HG03139 (cell line): Measurements from ENCODE around the gene BEST4.
"Not testable (repeated sequence)": the region's sequence is repeated elsewhere in the genome, so short reads cannot be mapped to it uniquely, and the experiment has no call there.

ENCODE experiments used
- ATAC-seq: cut with Tn5 transposase; IDR thresholded peaks from one replicate; pipeline ENCODE4 v1.9.1; 2021; ENCODE audit not compliant: unreplicated experiment

The BEST4 gene

DNA sequence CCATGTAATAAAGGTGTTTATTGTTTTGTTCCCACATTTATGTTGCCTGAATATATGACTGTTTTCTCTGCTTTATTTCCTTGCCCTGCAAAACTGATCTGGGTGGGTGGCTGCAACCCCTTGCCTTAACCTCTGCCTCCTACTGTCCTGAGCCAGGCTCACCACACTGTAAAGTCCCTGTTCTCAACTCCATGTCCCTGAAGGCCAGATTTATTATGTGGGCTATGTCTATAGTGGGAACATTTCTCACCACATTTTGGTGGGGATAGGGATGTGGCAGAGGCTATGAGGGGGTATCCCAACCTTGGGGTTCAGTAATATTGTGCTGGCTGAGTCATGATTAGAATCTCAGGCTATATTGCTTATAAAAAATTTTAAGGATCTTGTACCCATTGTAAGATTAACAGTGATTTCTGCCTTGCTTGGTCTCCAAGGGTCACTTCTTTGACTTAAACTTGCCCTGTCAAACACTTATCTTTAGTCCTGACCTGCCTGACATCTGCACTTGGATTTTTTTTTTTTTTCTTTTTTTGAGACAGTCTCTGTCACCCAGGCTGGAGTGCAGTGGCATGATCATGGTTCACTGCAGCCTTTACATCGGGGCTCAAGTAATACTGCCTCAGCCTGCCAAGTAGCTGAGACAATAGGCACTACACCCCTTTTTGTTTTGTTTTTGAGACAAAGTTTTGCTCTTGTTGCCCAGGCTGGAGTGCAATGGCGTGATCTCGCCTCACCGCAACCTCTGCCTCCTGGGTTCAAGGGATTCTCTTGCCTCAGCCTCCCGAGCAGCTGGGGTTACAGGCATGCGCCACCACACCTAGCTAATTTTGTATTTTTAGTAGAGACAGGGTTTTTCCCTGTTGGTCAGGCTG, 9.0 kb downstream of the BEST4 start:
- no peak for ATAC-seq

DNA sequence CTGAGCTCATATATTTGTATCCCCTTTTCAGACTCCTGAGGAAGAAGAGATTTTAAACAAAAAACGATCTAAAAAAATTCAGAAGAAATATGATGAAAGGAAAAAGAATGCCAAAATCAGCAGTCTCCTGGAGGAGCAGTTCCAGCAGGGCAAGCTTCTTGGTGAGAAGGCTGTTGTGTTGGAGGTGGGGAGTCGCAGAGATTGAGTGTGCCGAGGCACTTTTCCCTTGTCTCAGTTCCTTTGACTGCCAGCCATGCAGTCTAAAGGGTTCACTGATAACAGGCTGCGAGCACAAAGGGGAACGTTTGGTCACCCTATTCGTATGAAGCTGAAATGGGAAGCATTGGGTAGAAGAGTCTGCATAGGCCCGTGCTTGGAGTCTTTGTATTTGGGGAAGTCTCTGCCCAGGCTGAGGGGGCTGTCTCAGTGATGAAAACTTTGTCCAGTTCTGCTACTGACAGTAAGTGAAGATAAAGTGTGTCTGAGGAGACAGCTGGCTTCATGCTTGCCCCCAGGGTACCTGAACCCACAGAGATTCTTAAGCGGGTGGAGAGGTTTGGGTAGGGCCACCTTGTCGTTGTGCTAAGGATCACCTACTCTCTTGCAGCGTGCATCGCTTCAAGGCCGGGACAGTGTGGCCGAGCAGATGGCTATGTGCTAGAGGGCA, 9.9 kb downstream of the BEST4 start:
- ATAC-seq: no peak

DNA sequence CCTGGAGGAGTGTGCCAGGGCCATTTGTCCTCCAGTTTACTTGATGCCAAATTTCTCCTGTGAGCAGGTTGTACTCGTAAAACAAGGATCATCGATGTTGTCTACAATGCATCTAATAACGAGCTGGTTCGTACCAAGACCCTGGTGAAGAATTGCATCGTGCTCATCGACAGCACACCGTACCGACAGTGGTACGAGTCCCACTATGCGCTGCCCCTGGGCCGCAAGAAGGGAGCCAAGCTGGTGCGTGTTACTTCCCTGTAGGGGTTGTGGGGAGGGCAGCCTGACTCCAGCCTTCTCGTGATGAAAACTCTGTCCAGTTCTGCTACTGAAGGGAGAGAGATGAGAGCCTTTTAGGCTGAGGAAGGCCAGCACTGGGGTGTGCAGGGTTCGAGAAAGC, 10.4 kb downstream of the BEST4 start:
- ATAC-seq: no peak

DNA sequence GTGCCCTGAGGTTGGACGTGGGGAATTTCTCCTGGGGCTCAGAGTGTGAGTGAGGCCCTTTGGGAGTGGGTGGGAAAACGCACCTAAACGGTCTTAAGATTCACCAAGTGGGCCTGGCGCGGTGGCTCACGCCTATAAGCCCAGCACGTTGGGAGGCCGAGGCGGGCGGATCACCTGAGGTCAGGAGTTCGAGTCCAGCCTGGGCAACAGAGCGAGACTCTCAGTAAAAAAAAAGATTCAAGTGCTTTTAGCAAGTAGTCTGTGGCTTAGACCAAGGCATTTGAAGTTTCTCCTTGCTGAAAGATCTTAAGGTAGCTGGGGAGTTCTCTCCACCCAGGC, 11.3 kb downstream of the BEST4 start:
- ATAC-seq: no peak

DNA sequence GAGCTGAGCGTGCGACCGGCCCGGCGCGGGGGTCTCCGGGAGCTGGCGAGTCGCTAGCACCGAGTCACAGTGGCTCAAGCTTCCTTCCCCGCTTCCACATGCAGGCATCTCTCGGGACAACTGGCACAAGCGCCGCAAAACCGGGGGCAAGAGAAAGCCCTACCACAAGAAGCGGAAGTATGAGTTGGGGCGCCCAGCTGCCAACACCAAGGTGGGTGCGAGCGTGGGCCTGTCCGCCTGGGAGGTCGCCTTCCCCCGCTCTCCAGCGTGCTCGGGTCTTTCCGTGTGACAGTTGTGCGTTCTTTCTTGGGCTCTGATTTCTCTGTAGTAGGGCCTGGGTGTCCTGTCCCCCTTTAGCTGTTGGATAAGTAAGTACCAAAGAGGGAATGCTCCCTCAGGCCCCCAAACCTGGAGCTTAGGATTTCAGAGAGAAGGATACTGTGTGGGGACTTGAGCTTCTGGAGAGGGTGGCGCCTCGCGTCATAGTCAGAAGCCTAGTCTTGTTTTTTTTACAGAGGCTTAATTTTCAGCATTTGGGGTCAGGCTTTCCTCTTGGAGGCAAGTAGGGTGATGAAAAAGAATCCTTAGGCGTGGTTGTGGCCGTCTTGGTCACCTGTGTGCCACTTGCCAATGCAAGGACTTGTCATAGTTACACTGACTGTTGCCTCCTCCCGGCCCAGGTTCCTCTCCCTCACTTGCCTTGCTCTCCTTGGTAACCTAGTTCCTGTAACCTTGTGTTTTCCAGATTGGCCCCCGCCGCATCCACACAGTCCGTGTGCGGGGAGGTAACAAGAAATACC, 11.8 kb downstream of the BEST4 start:
- ATAC-seq: peak; percentile 8

DNA sequence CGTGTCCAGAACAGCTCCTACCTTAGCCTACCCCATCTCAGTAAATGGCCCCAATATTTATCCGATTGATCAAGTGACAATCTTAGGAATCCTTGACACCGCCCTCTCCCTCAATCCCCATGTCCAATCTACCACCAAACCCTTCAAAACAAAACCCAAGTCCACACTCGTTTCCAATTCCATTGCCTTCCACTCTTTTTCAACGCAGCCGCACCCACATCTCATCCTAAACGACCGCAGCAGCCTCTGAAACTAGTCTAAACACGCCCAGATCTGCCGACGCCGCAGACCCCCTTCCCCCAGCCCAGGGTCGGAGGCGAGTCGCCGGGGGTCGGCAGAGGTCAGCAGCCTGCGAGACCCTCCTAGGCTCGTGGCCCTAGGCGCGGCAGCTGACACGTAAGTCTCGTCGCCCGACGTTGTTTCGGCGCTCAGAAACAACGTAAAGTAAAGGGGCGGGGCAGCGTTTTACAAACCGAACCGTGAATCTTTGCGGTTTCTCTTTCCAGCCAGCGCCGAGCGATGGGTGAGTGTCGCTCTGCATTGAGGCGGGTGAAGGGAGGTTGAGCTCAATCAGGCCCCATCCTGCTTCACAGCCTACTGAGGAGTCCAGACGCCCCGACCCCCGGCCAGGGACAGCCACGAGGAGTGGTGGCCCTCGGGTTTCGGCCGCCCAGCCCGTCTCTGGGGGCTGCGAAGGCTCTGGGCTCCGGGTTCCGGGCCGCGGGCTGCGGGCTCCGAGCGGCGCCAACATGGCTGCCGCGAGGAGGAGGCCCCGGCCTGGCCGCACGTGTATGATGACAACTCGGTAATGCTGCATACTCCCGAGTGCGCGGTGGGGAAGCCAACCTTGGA, 12.7 kb downstream of the BEST4 start, which contains the start of gene RPS8:
RPS8 (plus strand) TSS at position 463 of the 852 bp plus-strand sequence; CDS start at position 520, 57 bp downstream.
- peak; percentile 79 for ATAC-seq

DNA sequence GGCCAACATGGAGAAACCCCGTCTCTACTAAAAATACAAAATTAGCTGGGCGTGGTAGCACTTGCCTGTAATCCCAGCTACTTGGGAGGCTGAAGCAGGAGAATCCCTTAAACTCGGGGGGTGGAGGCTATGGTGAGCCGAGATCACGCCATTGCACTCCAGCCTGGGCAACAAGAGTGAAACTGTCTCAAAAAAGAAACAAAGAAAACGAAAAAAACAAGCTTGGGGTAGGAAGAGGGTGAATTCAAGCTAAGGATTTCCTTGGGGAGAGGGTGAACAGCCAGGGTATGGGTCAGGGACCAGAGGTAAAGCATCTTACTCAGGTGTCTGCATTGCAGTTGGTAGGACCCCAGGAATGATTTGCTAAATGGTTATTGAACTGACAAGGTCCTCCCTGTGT, 21.5 kb downstream of the BEST4 start:
- ATAC-seq: not testable (repeated sequence)

DNA sequence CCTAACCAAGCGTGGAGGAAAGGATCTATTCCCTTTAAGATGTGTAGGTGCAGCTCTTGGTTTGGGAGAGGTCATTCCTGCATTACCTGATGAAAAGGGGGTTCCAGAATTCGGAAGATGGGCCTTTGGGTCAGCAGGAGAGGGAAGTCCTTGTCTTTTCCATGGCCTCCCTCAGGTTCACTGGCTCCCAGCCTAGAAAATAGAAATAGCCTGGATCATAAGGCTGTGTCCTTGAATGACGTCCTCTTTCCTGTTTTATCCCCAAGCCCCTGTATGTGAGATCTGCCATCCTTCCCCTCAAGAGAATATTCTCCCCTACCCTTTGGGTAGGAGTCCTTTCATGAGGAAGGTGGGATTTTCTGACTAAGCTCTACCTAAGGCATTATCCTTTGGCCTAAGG, 27.1 kb downstream of the BEST4 start:
- ATAC-seq: no peak

DNA sequence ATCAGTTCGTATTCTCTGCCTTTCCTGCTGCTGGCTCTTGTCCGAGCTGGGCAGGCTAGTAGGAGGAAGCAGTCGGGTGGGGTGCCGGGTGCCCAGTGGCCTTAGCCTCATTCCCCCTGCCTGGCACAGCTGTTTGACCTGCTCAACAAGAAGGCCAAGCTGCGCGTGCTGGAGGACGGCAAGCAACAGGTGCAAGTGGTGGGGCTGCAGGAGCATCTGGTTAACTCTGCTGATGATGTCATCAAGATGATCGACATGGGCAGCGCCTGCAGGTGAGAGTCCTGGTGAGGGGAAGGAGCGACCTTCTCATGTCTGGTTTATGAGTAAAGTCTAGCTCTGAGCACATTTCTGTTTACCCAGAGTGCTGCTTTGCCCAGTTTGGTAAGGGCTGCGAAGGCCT, 28.9 kb downstream of the BEST4 start:
- ATAC-seq: no peak

DNA sequence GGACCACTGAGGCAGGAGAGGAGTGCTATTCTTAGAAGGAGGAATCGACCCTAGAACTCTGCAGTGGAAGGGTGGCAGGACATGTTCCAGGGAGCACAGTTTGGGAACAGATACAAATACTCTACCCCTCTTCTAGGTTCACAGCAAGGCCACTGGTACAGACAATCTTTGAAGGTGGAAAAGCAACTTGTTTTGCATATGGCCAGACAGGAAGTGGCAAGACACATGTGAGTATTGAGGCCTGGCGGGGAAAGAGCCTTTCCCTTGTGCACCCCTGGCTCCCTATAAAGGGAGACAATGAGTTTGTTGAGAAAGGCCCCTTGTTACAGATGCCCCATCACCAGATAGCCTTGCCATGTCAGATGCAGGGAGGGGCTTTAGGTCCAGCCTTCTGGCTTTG, 30.6 kb downstream of the BEST4 start:
- ATAC-seq: no peak

DNA sequence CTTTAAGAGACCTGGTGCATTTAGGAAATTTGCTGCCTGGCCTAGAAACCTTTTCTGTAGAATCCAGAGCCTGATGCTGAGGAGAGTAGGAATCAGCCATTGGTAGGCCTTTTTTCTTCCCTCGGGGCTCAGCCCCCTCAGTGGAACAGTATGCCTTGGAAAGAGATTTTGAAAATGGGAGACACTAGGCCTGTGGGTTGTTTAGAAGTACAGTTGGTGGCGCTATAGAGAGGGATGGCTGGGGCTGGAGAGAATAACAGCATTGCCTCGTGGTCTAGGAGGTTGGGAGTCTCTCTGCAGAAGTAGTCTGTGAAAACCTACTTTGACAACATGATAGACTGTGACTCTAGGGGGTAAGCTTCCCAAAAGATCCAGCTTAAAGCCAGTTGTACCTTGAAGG, 40.1 kb downstream of the BEST4 start:
- no peak for ATAC-seq

DNA sequence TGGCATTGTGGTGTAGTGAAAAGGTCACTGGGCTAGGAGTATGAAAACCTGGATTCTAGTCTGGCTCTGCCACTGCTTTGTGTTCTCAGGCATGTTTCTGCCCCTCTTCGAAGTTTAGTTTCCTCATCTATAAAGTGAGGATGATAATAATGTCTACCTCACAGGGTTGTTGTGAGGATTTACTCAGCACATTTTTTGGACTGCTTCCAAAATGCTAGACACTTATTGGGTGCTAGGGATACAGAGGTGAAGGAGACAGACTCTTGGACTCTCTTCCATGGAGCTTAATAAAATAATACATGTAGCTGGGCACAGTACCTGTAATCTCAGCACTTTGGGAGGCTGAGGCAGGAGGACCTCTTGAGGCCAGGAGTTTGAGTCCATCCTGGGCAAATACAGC, 44.8 kb downstream of the BEST4 start:
- no peak for ATAC-seq

DNA sequence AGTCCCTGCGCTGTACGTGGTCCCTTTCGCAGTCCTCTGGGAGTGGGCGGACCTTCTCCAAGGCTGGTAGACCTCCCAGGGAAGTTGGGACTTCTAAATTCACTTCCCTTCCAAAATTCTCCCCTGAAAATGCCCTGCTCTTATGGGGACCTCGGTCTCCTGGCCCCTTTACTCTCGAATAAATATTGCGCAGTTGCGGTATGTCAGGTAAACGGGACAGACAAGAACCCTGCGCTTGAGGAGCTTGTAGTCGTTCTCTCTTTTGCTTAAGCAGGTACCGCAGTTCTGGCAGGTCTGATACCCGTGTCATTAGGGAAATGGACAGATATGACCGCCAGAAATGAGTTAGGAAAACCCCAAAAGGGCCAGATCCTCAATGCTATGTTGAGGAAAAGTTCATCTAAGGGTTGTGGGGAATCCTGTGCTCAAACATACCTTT, 47.8 kb downstream of the BEST4 start:
- ATAC-seq: no peak

DNA sequence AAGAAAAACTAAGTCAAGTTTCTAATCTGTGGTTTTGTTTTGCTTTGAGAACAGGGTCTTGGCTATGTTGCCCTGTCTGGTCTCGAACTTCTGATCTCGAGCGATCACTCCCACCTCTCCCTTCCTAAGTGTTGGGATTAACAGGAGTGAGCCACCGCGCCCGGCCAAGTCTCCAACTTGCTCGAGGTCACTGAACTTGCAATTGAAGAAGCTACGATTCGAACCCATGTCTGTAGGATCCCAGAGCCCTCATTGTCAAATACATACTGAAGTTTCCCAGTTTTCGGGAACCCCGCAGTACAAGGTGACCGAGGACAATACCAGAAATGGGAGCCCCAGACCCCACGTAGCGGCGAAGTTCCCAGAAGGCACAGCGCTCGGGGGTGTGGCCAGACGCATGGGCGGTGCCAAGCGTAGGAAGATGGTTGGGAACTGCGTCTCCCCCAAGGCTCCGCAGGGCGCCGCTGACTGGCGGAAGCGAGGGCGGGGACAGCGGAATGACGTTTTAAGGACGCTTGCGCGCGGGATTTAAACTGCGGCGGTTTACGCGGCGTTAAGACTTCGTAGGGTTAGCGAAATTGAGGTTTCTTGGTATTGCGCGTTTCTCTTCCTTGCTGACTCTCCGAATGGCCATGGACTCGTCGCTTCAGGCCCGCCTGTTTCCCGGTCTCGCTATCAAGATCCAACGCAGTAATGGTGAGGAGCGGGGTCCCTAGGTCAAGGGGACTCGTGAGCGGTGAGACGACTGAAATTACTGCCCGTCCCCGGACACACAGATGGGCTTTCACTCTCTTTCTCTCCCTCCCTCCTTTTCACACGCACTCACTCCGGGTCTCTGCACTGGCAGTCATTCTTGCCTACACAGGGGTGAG, 48.4 kb downstream of the BEST4 start, which contains the start of gene KIF2C:
KIF2C (plus strand) TSS at position 531 of the 872 bp plus-strand sequence; CDS start at position 627, 96 bp downstream.
- ATAC-seq: peak; percentile 98

DNA sequence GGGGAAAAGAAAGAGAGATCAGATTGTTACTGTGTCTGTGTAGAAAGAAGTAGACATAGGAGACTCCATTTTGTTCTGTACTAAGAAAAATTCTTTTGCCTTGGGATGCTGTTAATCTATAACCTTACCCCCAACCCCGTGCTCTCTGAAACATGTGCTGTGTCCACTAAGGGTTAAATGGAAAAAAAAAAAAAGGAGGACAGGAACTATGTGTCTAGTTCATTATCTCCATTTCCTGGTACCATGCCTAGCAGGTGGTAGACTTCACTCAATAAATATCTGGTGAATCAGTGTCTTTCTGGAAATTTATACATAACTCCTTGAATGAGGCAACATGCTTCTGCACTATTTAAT, 49.0 kb downstream of the BEST4 start:
- ATAC-seq: not testable (repeated sequence)

DNA sequence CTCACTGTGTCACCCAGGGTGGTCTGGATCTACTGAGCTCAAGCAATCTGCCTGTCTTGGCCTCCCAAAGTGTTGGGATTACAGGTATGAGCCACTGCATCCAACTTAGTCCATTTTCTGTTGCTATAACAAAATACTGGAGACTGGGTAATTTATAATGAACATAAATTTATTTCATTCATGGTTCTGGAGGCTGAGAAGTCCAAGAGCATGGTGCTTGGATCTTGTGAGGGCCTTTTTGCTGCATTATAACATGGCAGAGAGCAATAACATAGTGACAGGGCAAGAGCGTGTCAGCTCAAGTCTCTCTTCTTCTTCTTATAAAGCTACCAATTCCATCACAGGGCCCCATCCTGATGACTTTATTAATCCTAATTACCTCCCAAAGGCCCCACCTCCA, 52.0 kb downstream of the BEST4 start:
- ATAC-seq: no peak

DNA sequence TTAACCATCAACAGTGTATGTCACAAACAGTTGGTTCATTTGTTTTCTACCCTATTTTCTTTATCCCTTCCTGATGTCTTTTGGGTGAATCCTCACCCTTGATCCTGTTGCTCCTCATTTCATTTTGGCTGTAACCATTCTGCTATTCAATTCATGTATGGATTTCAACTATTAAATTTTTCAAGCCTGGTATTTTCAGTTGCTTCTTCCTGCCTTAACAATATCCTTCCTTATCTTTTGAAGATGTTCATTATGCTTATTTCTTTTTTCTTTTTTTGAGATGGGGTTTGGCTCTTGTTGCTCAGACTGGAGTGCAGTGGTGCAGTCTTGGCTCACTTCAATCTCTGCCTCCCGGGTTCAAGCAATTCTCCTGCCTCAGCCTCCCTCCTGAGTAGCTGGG, 54.2 kb downstream of the BEST4 start:
- ATAC-seq: no peak
